GM21825 (cell line): Measurements from ENCODE around the gene SHISA8.

Experiments used
- ATAC-seq: cut with Tn5 transposase; IDR thresholded peaks from one replicate; pipeline ENCODE4 v1.9.1; 2021; ENCODE audit warnings: mild to moderate bottlenecking, moderate library complexity; ENCODE audit not compliant: unreplicated experiment

The SHISA8 gene

GRCh38 chr22:41934284-41935014, 19.6 kb upstream of the SHISA8 start:
- no peak for ATAC-seq

- ATAC-seq, result no peak
Measured at GRCh38 chr22:41933411-41934177, 18.7 kb upstream of the SHISA8 start.

- no peak for ATAC-seq
Measured at GRCh38 chr22:41932353-41932752, 17.5 kb upstream of the SHISA8 start.

- ATAC-seq, result peak; percentile 23
Measured at GRCh38 chr22:41931701-41932269, 16.9 kb upstream of the SHISA8 start.

GRCh38 chr22:41929418-41929810, 14.5 kb upstream of the SHISA8 start:
- no peak for ATAC-seq

GRCh38 chr22:41928593-41929417, 13.9 kb upstream of the SHISA8 start:
- ATAC-seq, result no peak

GRCh38 chr22:41927813-41928212, 12.9 kb upstream of the SHISA8 start:
- no peak for ATAC-seq

GRCh38 chr22:41925783-41926460, 11.0 kb upstream of the SHISA8 start:
- ATAC-seq, result peak; percentile 32

- no peak for ATAC-seq
Measured at GRCh38 chr22:41923595-41924276, 8.9 kb upstream of the SHISA8 start.

- ATAC-seq, result no peak
Measured at GRCh38 chr22:41922940-41923594, 8.2 kb upstream of the SHISA8 start.

GRCh38 chr22:41922328-41922727, 7.5 kb upstream of the SHISA8 start:
- no peak for ATAC-seq

- ATAC-seq, result peak; percentile 23
Measured at GRCh38 chr22:41920271-41920976, 5.5 kb upstream of the SHISA8 start.

GRCh38 chr22:41919357-41920224, 4.7 kb upstream of the SHISA8 start:
- ATAC-seq, result peak; percentile 31

- ATAC-seq, result no peak
Measured at GRCh38 chr22:41917903-41918791, 3.3 kb upstream of the SHISA8 start.

- no peak for ATAC-seq
Measured at GRCh38 chr22:41917375-41917902, 2.6 kb upstream of the SHISA8 start.

GRCh38 chr22:41916745-41917358, 2.0 kb upstream of the SHISA8 start:
- no peak for ATAC-seq
